ENCODE measurements around the gene HIF1AN.

The HIF1AN gene

GRCh38 chr10:100528921-100529474, 6.7 kb upstream of the HIF1AN start:
- TF ChIP-seq POLR2AphosphoS5 (IDR thresholded peaks at IDR 0.05; ENCODE audit: low read depth, low read length): no peak
- TF ChIP-seq SPI1 (IDR thresholded peaks at IDR 0.05; ENCODE audit: low read depth, low read length): 0 out of 2 replicates have a peak, but pooled peaks have one; percentile 13
- FAIRE-seq (no peak), DNase-seq (ENCODE audit: insufficient read length, low spot score) (no peak)

DNA sequence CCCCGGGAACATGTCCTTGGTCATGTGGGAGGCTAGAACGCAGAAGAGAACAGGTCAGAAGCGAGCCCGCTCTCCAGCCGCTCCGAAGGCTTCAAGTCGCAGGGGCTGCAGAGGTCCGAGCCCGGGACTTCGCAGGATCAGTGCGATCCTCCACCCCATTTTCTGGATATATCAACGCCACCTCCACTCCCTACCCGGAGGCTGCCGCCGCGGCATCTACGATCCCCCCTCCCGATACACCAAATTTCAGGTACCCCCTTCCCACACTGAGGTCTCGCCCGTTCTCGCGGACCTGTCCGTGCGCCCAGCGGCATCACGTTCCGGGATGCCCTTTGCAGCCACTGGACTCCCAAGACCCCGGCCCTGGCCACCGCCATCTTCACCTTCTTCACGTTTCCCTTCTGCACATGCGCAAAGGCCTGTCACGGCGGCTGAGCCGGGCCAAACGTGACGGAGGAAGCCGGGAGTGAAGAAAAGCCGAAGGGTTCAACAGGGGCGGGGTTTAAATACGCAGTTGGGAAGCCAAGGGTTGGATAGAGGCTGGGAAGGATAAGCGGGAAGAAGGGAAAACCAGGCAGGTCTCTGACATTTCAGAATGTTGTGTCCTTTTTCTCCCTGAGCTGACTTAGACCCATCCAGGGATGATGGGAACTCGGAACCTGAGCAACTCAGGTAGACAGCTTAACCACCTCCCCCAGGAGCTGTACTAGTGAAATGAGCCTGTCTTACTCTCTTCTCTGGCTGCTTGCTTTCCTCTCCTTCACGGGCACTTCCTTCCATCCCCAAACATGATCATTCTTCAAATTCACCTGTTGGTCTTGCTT, 6.1 kb upstream of the HIF1AN start, which contains the start of gene NDUFB8:
TSS of gene NDUFB8 (minus strand) at position 397 of the 824 bp plus-strand sequence. CDS start at position 377, 20 bp downstream.
- FAIRE-seq: peak; percentile 77
- DNase-seq (ENCODE audit: insufficient read length, low spot score): peak; percentile 65
- TF ChIP-seq SPI1 (IDR thresholded peaks at IDR 0.05; ENCODE audit: low read depth, low read length): no peak
- peak; percentile 70; the same call in 1 of the 2 replicates for TF ChIP-seq POLR2A (IDR thresholded peaks at IDR 0.05; ENCODE audit: low read depth, low read length)
- TF ChIP-seq TAF1 (IDR thresholded peaks at IDR 0.05; ENCODE audit: low read depth, low read length): peak; percentile 92
- TF ChIP-seq PAX5 (IDR thresholded peaks at IDR 0.05; ENCODE audit: insufficient read depth, low read length, severe bottlenecking): peak; percentile 75
- no peak for TF ChIP-seq POU2F2 (IDR thresholded peaks at IDR 0.05; ENCODE audit: low read depth, low read length)
- TF ChIP-seq POLR2AphosphoS5 (IDR thresholded peaks at IDR 0.05; ENCODE audit: low read depth, low read length): peak; percentile 83

DNA sequence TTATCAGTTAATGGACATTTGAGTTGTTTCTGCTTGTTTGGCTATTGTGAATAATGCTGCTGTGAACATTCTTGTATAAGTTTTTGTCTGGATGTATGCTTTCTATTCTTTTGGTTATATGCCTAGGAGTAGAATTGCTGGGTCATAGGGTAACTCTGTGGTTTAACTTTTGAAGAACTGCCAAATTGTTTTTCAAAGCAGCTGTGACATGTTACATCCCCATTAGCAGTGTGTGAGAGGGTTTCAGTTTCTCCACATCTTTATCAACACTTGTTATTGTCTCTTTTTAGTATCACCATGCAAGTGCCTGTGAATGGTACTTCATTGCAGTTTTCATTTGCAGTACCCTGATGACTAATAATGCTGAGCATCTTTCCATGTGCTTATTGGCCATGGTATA, 4.0 kb upstream of the HIF1AN start:
- FAIRE-seq (no peak), DNase-seq (ENCODE audit: insufficient read length, low spot score) (no peak)
- TF ChIP-seq TAF1 (IDR thresholded peaks at IDR 0.05; ENCODE audit: low read depth, low read length) (no peak), PAX5 (IDR thresholded peaks at IDR 0.05; ENCODE audit: insufficient read depth, low read length, severe bottlenecking) (no peak), POLR2AphosphoS5 (IDR thresholded peaks at IDR 0.05; ENCODE audit: low read depth, low read length) (no peak), SPI1 (IDR thresholded peaks at IDR 0.05; ENCODE audit: low read depth, low read length) (no peak), POLR2A (IDR thresholded peaks at IDR 0.05; ENCODE audit: low read depth, low read length) (no peak), POU2F2 (IDR thresholded peaks at IDR 0.05; ENCODE audit: low read depth, low read length) (no peak)

DNA sequence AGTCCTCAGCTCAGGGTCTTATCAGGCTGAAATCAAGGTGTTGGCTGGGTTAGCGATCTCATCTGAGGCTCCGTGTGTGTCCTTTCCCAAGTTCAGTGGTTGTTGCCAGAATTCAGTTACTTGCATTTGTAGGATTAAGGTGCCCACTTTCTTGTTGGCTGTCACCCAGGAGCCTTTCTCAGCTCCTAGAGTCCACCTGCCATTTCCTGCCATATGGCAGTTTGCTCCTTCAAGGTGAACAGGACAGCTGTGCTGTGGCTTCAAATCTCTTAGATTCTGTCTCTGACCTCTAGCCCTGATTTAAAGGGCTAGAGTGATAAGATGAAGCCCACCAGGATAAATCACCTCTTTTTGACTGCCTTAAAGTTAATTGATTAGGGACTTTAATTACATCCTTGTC, 1.0 kb upstream of the HIF1AN start:
- TF ChIP-seq POLR2A (IDR thresholded peaks at IDR 0.05; ENCODE audit: low read depth, low read length) (no peak), PAX5 (IDR thresholded peaks at IDR 0.05; ENCODE audit: insufficient read depth, low read length, severe bottlenecking) (no peak), TAF1 (IDR thresholded peaks at IDR 0.05; ENCODE audit: low read depth, low read length) (no peak), SPI1 (IDR thresholded peaks at IDR 0.05; ENCODE audit: low read depth, low read length) (no peak), POU2F2 (IDR thresholded peaks at IDR 0.05; ENCODE audit: low read depth, low read length) (no peak), POLR2AphosphoS5 (IDR thresholded peaks at IDR 0.05; ENCODE audit: low read depth, low read length) (no peak)
- FAIRE-seq: no peak
- DNase-seq (ENCODE audit: insufficient read length, low spot score): no peak

- DNase-seq (ENCODE audit: insufficient read length, low spot score): no peak
- TF ChIP-seq SPI1 (IDR thresholded peaks at IDR 0.05; ENCODE audit: low read depth, low read length) (no peak), TAF1 (IDR thresholded peaks at IDR 0.05; ENCODE audit: low read depth, low read length) (no peak), POLR2AphosphoS5 (IDR thresholded peaks at IDR 0.05; ENCODE audit: low read depth, low read length) (no peak), POLR2A (IDR thresholded peaks at IDR 0.05; ENCODE audit: low read depth, low read length) (no peak), POU2F2 (IDR thresholded peaks at IDR 0.05; ENCODE audit: low read depth, low read length) (no peak), PAX5 (IDR thresholded peaks at IDR 0.05; ENCODE audit: insufficient read depth, low read length, severe bottlenecking) (no peak)
- FAIRE-seq: no peak
Measured at GRCh38 chr10:100535338-100535714, 417 bp upstream of the HIF1AN start.

- no peak for TF ChIP-seq POU2F2 (IDR thresholded peaks at IDR 0.05; ENCODE audit: low read depth, low read length)
- TF ChIP-seq POLR2A (IDR thresholded peaks at IDR 0.05; ENCODE audit: low read depth, low read length): no peak
- no peak for TF ChIP-seq SPI1 (IDR thresholded peaks at IDR 0.05; ENCODE audit: low read depth, low read length)
- TF ChIP-seq POLR2AphosphoS5 (IDR thresholded peaks at IDR 0.05; ENCODE audit: low read depth, low read length): no peak
- TF ChIP-seq PAX5 (IDR thresholded peaks at IDR 0.05; ENCODE audit: insufficient read depth, low read length, severe bottlenecking): no peak
- TF ChIP-seq TAF1 (IDR thresholded peaks at IDR 0.05; ENCODE audit: low read depth, low read length): no peak
- FAIRE-seq: no peak
Measured at GRCh38 chr10:100537475-100537874, 1.7 kb downstream of the HIF1AN start.

GRCh38 chr10:100544950-100545349, 9.2 kb downstream of the HIF1AN start:
- no peak for DNase-seq (ENCODE audit: insufficient read length, low spot score)
- no peak for FAIRE-seq
- no peak for TF ChIP-seq POU2F2 (IDR thresholded peaks at IDR 0.05; ENCODE audit: low read depth, low read length)
- TF ChIP-seq POLR2AphosphoS5 (IDR thresholded peaks at IDR 0.05; ENCODE audit: low read depth, low read length): no peak
- TF ChIP-seq TAF1 (IDR thresholded peaks at IDR 0.05; ENCODE audit: low read depth, low read length): no peak
- TF ChIP-seq PAX5 (IDR thresholded peaks at IDR 0.05; ENCODE audit: insufficient read depth, low read length, severe bottlenecking): no peak

More at GRCh38 chr10:100537475-100537874, 1.7 kb downstream of the HIF1AN start:
- DNase-seq (ENCODE audit: insufficient read length, low spot score): no peak

- DNase-seq (ENCODE audit: insufficient read length, low spot score) (no peak), FAIRE-seq (no peak)
- TF ChIP-seq SPI1 (IDR thresholded peaks at IDR 0.05; ENCODE audit: low read depth, low read length) (no peak), TAF1 (IDR thresholded peaks at IDR 0.05; ENCODE audit: low read depth, low read length) (no peak), POU2F2 (IDR thresholded peaks at IDR 0.05; ENCODE audit: low read depth, low read length) (no peak), POLR2AphosphoS5 (IDR thresholded peaks at IDR 0.05; ENCODE audit: low read depth, low read length) (no peak), POLR2A (IDR thresholded peaks at IDR 0.05; ENCODE audit: low read depth, low read length) (no peak), PAX5 (IDR thresholded peaks at IDR 0.05; ENCODE audit: insufficient read depth, low read length, severe bottlenecking) (no peak)
Measured at GRCh38 chr10:100551196-100551595, 15.5 kb downstream of the HIF1AN start.

- TF ChIP-seq POU2F2 (IDR thresholded peaks at IDR 0.05; ENCODE audit: low read depth, low read length) (no peak), PAX5 (IDR thresholded peaks at IDR 0.05; ENCODE audit: insufficient read depth, low read length, severe bottlenecking) (no peak), POLR2AphosphoS5 (IDR thresholded peaks at IDR 0.05; ENCODE audit: low read depth, low read length) (no peak; the same call in 1 of the 2 replicates), SPI1 (IDR thresholded peaks at IDR 0.05; ENCODE audit: low read depth, low read length) (no peak), TAF1 (IDR thresholded peaks at IDR 0.05; ENCODE audit: low read depth, low read length) (no peak), POLR2A (IDR thresholded peaks at IDR 0.05; ENCODE audit: low read depth, low read length) (no peak)
- DNase-seq (ENCODE audit: insufficient read length, low spot score) (no peak), FAIRE-seq (no peak)
Measured at GRCh38 chr10:100551738-100552137, 16.0 kb downstream of the HIF1AN start.

Data from GM12891 (cell line).